ENCODE results near the gene NXNL1. TPM values are rescaled to one million over a fixed set of nuclear protein-coding genes. Genes with fewer than 3 reads are reported as not detected.

NXNL1 gene
- total and polyA plus RNA-seq, 4 donors: not detected

GRCh38 chr19:17409990-17410389, 50.7 kb downstream of the NXNL1 start:
- no peak overlapping the region for H3K27ac ChIP-seq (ENCODE audit: low read depth, low read length)
- H3K4me1 ChIP-seq (ENCODE audit: control insufficient read depth, insufficient read depth, low read length): peaks cover 13% of the 10 kb centered on the region
- DNase-seq (ENCODE audit: low read depth in 4 of 6, low spot score in 6 of 6): no peak
- 100% methylated on average over 1 of the region's 9 CpGs for WGBS (ENCODE audit: insufficient coverage)
- no peaks in the 10 kb centered on the region for H3K9me3 ChIP-seq (ENCODE audit: control insufficient read depth, insufficient read depth, low read length)
- H3K36me3 ChIP-seq (ENCODE audit: control insufficient read depth, insufficient read depth, low read length): no peaks in the 10 kb centered on the region
- H3K27me3 ChIP-seq (ENCODE audit: control insufficient read depth, insufficient read depth, low read length): peaks cover under 1% of the 10 kb centered on the region
- no peak overlapping the region for H3K4me3 ChIP-seq (ENCODE audit: low read depth, low read length)

DNA sequence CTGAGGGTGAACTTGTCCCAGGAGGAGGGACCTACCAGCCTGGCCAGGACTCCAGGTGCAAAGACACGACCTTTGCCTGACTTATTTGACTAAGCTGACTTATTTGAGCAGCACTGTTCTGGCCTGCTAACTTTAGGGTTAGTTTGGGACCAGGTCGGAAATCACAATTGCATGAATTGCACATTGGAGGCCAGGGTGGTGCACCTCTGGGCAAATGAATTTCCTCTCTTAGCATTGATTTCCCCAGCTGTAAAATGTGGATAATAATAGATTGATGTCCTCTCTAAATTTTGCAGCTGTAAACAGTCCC, 53.9 kb downstream of the NXNL1 start:
- no peak overlapping the region for H3K27ac ChIP-seq (ENCODE audit: low read depth, low read length)
- H3K36me3 ChIP-seq (ENCODE audit: control insufficient read depth, insufficient read depth, low read length): no peaks in the 10 kb centered on the region
- no peaks in the 10 kb centered on the region for H3K9me3 ChIP-seq (ENCODE audit: control insufficient read depth, insufficient read depth, low read length)
- no peak overlapping the region for H3K4me3 ChIP-seq (ENCODE audit: low read depth, low read length)
- H3K4me1 ChIP-seq (ENCODE audit: control insufficient read depth, insufficient read depth, low read length): peaks cover 19% of the 10 kb centered on the region
- DNase-seq (ENCODE audit: low read depth in 4 of 6, low spot score in 6 of 6): no peak
- peaks cover 6% of the 10 kb centered on the region for H3K27me3 ChIP-seq (ENCODE audit: control insufficient read depth, insufficient read depth, low read length)
- 41% methylated on average over 2 of the region's 2 CpGs for WGBS (ENCODE audit: insufficient coverage)

- WGBS (ENCODE audit: insufficient coverage): 83% methylated on average over 7 of the region's 10 CpGs
- H3K27me3 ChIP-seq (ENCODE audit: control insufficient read depth, insufficient read depth, low read length): peaks cover 6% of the 10 kb centered on the region
- H3K27ac ChIP-seq (ENCODE audit: low read depth, low read length): no peak overlapping the region
- no peak for DNase-seq (ENCODE audit: low read depth in 4 of 6, low spot score in 6 of 6)
- H3K4me1 ChIP-seq (ENCODE audit: control insufficient read depth, insufficient read depth, low read length): peaks cover 19% of the 10 kb centered on the region
- no peaks in the 10 kb centered on the region for H3K36me3 ChIP-seq (ENCODE audit: control insufficient read depth, insufficient read depth, low read length)
- no peaks in the 10 kb centered on the region for H3K9me3 ChIP-seq (ENCODE audit: control insufficient read depth, insufficient read depth, low read length)
- no peak overlapping the region for H3K4me3 ChIP-seq (ENCODE audit: low read depth, low read length)
Measured at GRCh38 chr19:17406046-17406886, 54.5 kb downstream of the NXNL1 start.

Other genes with a start within 250 kb of the NXNL1 start
- gene USE1, start 245.6 kb downstream of the NXNL1 start, total RNA-seq: 10 to 100 TPM; 13.3 to 27.1 TPM
- gene USE1, start 245.6 kb downstream of the NXNL1 start, polyA plus RNA-seq (ENCODE audit: insufficient read length in 2 of 2): 10 to 100 TPM; 38.7 to 46.8 TPM
- 1 to 10 TPM; 3.9 to 9.8 TPM for gene OCEL1, start 234.7 kb downstream of the NXNL1 start, total RNA-seq
- gene OCEL1, start 234.7 kb downstream of the NXNL1 start, polyA plus RNA-seq (ENCODE audit: insufficient read length in 2 of 2): 10 to 100 TPM; 12.1 to 20.9 TPM
- 10 to 100 TPM in 1 of 2 donors, 1 to 10 TPM in 1; 8.9 to 33.6 TPM for gene NR2F6, start 215.0 kb downstream of the NXNL1 start, total RNA-seq
- gene NR2F6, start 215.0 kb downstream of the NXNL1 start, polyA plus RNA-seq (ENCODE audit: insufficient read length in 2 of 2): 10 to 100 TPM; 24.2 to 28.1 TPM
- gene USHBP1, start 196.2 kb downstream of the NXNL1 start, total RNA-seq: 1 to 10 TPM; 2.1 to 5.5 TPM
- gene USHBP1, start 196.2 kb downstream of the NXNL1 start, polyA plus RNA-seq (ENCODE audit: insufficient read length in 2 of 2): 1 to 10 TPM; 3.0 to 5.3 TPM
- gene BABAM1, start 193.5 kb downstream of the NXNL1 start, total RNA-seq: 100 to 1,000 TPM in 1 of 2 donors, 10 to 100 TPM in 1; 60.1 to 107 TPM
- gene BABAM1, start 193.5 kb downstream of the NXNL1 start, polyA plus RNA-seq (ENCODE audit: insufficient read length in 2 of 2): 100 to 1,000 TPM; 125 to 137 TPM
- gene ANKLE1, start 179.0 kb downstream of the NXNL1 start, total RNA-seq: under 1 TPM; 0.61 to 0.79 TPM
- 1 to 10 TPM; 2.6 to 4.3 TPM for gene ANKLE1, start 179.0 kb downstream of the NXNL1 start, polyA plus RNA-seq (ENCODE audit: insufficient read length in 2 of 2)
- gene ABHD8, start 157.5 kb downstream of the NXNL1 start, total RNA-seq: 10 to 100 TPM; 15.9 to 18.2 TPM
- gene ABHD8, start 157.5 kb downstream of the NXNL1 start, polyA plus RNA-seq (ENCODE audit: insufficient read length in 2 of 2): 10 to 100 TPM; 34.6 to 35.6 TPM
- 10 to 100 TPM; 20.8 to 54.0 TPM for gene MRPL34, start 155.1 kb downstream of the NXNL1 start, total RNA-seq
- 10 to 100 TPM; 80.7 to 81.3 TPM for gene MRPL34, start 155.1 kb downstream of the NXNL1 start, polyA plus RNA-seq (ENCODE audit: insufficient read length in 2 of 2)
- gene DDA1, start 151.4 kb downstream of the NXNL1 start, total RNA-seq: 10 to 100 TPM; 23.6 to 32.8 TPM
- 10 to 100 TPM; 80.1 to 84.8 TPM for gene DDA1, start 151.4 kb downstream of the NXNL1 start, polyA plus RNA-seq (ENCODE audit: insufficient read length in 2 of 2)
- 10 to 100 TPM; 12.9 to 19.7 TPM for gene ANO8, start 126.1 kb downstream of the NXNL1 start, total RNA-seq
- gene ANO8, start 126.1 kb downstream of the NXNL1 start, polyA plus RNA-seq (ENCODE audit: insufficient read length in 2 of 2): 10 to 100 TPM; 59.3 to 77.6 TPM
- 10 to 100 TPM; 11.5 to 13.0 TPM for gene GTPBP3, start 123.4 kb downstream of the NXNL1 start, total RNA-seq
- 10 to 100 TPM; 23.3 to 31.5 TPM for gene GTPBP3, start 123.4 kb downstream of the NXNL1 start, polyA plus RNA-seq (ENCODE audit: insufficient read length in 2 of 2)
- 10 to 100 TPM in 1 of 2 donors, 1 to 10 TPM in 1; 5.1 to 22.3 TPM for gene PLVAP, start 83.6 kb downstream of the NXNL1 start, total RNA-seq
- gene PLVAP, start 83.6 kb downstream of the NXNL1 start, polyA plus RNA-seq (ENCODE audit: insufficient read length in 2 of 2): 10 to 100 TPM in 1 of 2 donors, 1 to 10 TPM in 1; 7.5 to 12.0 TPM
- gene CCDC194, start 66.7 kb downstream of the NXNL1 start, total RNA-seq: not detected
- not detected for gene CCDC194, start 66.7 kb downstream of the NXNL1 start, polyA plus RNA-seq (ENCODE audit: insufficient read length in 2 of 2)
- gene BST2, start 55.3 kb downstream of the NXNL1 start, total RNA-seq: 10 to 100 TPM; 11.6 to 14.5 TPM
- 10 to 100 TPM; 13.0 to 14.4 TPM for gene BST2, start 55.3 kb downstream of the NXNL1 start, polyA plus RNA-seq (ENCODE audit: insufficient read length in 2 of 2)
- 10 to 100 TPM; 16.0 to 56.7 TPM for gene MVB12A, start 40.9 kb downstream of the NXNL1 start, total RNA-seq
- gene MVB12A, start 40.9 kb downstream of the NXNL1 start, polyA plus RNA-seq (ENCODE audit: insufficient read length in 2 of 2): 10 to 100 TPM; 47.2 to 55.5 TPM
- gene TMEM221, start 12.3 kb downstream of the NXNL1 start, total RNA-seq: 1 to 10 TPM; 2.1 to 2.6 TPM
- 1 to 10 TPM; 2.5 to 4.2 TPM for gene TMEM221, start 12.3 kb downstream of the NXNL1 start, polyA plus RNA-seq (ENCODE audit: insufficient read length in 2 of 2)
- 10 to 100 TPM; 15.6 to 24.1 TPM for gene SLC27A1, start 9.6 kb upstream of the NXNL1 start, total RNA-seq
- gene SLC27A1, start 9.6 kb upstream of the NXNL1 start, polyA plus RNA-seq (ENCODE audit: insufficient read length in 2 of 2): 10 to 100 TPM; 32.1 to 47.5 TPM
- 10 to 100 TPM; 23.9 to 91.9 TPM for gene PGLS, start 50.7 kb upstream of the NXNL1 start, total RNA-seq
- gene PGLS, start 50.7 kb upstream of the NXNL1 start, polyA plus RNA-seq (ENCODE audit: insufficient read length in 2 of 2): 10 to 100 TPM; 99.4 to 99.8 TPM
- 10 to 100 TPM; 24.3 to 41.0 TPM for gene COLGALT1, start 94.7 kb upstream of the NXNL1 start, total RNA-seq
- 10 to 100 TPM; 38.6 to 64.5 TPM for gene COLGALT1, start 94.7 kb upstream of the NXNL1 start, polyA plus RNA-seq (ENCODE audit: insufficient read length in 2 of 2)
- gene UNC13A, start 227.4 kb upstream of the NXNL1 start, total RNA-seq: 10 to 100 TPM; 11.2 to 33.6 TPM
- 10 to 100 TPM; 47.3 to 57.4 TPM for gene UNC13A, start 227.4 kb upstream of the NXNL1 start, polyA plus RNA-seq (ENCODE audit: insufficient read length in 2 of 2)